ENCODE measurements around the gene OR4Q2. TPM values are rescaled to one million over a fixed set of nuclear protein-coding genes. Genes with fewer than 3 reads are reported as not detected.
"Not testable (repeated sequence)": the region's sequence is repeated elsewhere in the genome, so short reads cannot be mapped to it uniquely, and the experiment has no call there.

The OR4Q2 gene
- not detected for total RNA-seq
- polyA plus RNA-seq (ENCODE audit: insufficient read depth, low read depth, low replicate concordance), result not detected
- long read RNA-seq, donor 1, result 0 reads
- long read RNA-seq, donor 2, result 0 reads

- no peak for TF ChIP-seq POLR2A (IDR thresholded peaks at IDR 0.05)
- TF ChIP-seq, protein P1, sequence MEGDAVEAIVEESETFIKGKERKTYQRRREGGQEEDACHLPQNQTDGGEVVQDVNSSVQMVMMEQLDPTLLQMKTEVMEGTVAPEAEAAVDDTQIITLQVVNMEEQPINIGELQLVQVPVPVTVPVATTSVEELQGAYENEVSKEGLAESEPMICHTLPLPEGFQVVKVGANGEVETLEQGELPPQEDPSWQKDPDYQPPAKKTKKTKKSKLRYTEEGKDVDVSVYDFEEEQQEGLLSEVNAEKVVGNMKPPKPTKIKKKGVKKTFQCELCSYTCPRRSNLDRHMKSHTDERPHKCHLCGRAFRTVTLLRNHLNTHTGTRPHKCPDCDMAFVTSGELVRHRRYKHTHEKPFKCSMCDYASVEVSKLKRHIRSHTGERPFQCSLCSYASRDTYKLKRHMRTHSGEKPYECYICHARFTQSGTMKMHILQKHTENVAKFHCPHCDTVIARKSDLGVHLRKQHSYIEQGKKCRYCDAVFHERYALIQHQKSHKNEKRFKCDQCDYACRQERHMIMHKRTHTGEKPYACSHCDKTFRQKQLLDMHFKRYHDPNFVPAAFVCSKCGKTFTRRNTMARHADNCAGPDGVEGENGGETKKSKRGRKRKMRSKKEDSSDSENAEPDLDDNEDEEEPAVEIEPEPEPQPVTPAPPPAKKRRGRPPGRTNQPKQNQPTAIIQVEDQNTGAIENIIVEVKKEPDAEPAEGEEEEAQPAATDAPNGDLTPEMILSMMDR (IDR thresholded peaks at IDR 0.05), result no peak
- intact Hi-C loops (cut with DNase I; ENCODE audit: low total_unique reads), result no loop called here
Measured at GRCh38 chr14:20001863-20002262, at the start of gene OR4Q2. Gene OR4Q2, plus strand, starts transcription at chr14:20002163.

DNA sequence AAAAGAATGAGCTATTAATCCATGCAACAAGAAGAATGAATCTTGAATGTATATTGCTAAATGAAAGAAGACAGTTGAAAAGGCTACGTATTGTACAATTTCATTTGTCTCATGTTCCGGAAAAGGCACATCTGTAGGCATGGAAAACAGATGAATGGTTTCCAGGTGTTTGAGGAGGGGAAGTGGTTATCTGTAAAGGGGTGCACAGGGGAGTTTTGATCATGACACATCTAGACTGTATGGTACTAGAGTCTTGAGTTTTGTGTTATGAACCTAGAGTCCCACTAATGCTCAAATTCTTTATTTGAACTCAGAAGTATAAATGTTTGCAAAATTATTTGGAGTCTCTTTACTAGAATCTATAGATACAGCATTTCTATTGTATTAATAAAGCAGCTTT, 32.2 kb upstream of the OR4Q2 start:
- H3K36me3 ChIP-seq (ENCODE audit: low read depth, missing control alignments); H3K4me3 ChIP-seq; H3K27ac ChIP-seq; intact Hi-C loops (cut with DNase I; ENCODE audit: low total_unique reads); H3K9me3 ChIP-seq; H3K27me3 ChIP-seq; DNase-seq; H3K4me1 ChIP-seq: not testable (repeated sequence)
- WGBS, 2 donors, result 43 to 71% methylated on average over 2 of the region's 2 CpGs

More at GRCh38 chr14:20001863-20002262, at the start of gene OR4Q2:
- no peak within 1 kb of the TSS for H3K27ac ChIP-seq
- no peaks in the 10 kb centered on the region for H3K9me3 ChIP-seq
- no peak for DNase-seq
- no peaks in the 10 kb centered on the region for H3K27me3 ChIP-seq
- no peaks in the 10 kb centered on the region for H3K36me3 ChIP-seq (ENCODE audit: low read depth, missing control alignments)
- no peaks in the 10 kb centered on the region for H3K4me1 ChIP-seq
- no peak within 1 kb of the TSS for H3K4me3 ChIP-seq

DNA sequence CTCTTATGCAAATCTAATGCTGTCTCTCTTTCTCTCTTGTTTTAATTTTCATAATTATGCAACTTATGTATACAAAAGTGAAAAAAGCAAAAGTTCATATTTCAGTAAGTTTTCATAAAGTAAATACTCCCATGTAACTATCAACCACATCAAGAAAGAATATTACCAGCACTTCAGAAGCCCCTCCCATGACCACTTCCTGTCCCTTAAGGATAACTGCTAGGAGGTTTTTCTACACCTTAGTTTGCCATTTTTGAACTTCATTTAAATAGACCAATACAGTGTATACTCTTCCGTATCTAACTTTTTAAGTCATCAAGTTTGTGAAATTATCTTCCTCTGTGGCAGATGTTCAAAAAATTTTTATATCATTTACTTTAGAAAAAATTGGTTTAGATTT, 27.1 kb upstream of the OR4Q2 start:
- DNase-seq, result no peak
- H3K27me3 ChIP-seq, result no peaks in the 10 kb centered on the region
- WGBS, 2 donors, result 69 to 77% methylated on average over 1 of the region's 1 CpG
- H3K9me3 ChIP-seq, result no peaks in the 10 kb centered on the region
- H3K36me3 ChIP-seq (ENCODE audit: low read depth, missing control alignments), result no peaks in the 10 kb centered on the region
- no peak overlapping the region for H3K4me3 ChIP-seq
- TF ChIP-seq, protein P1 (IDR thresholded peaks at IDR 0.05), result no peak
- TF ChIP-seq POLR2A (IDR thresholded peaks at IDR 0.05), result no peak
- H3K4me1 ChIP-seq, result no peaks in the 10 kb centered on the region
- intact Hi-C loops (cut with DNase I; ENCODE audit: low total_unique reads), result no loop called here
- H3K27ac ChIP-seq, result no peak overlapping the region

- no peak for DNase-seq
- no peak within 1 kb of the TSS for H3K27ac ChIP-seq
- H3K4me3 ChIP-seq, result no peak within 1 kb of the TSS
- TF ChIP-seq, protein P1 (IDR thresholded peaks at IDR 0.05), result no peak
- no peak for TF ChIP-seq POLR2A (IDR thresholded peaks at IDR 0.05)
- H3K27me3 ChIP-seq, result no peaks in the 10 kb centered on the region
- H3K9me3 ChIP-seq, result no peaks in the 10 kb centered on the region
- WGBS, 2 donors, result 87 to 95% methylated on average over 3 of the region's 3 CpGs
- no peaks in the 10 kb centered on the region for H3K36me3 ChIP-seq (ENCODE audit: low read depth, missing control alignments)
- no peaks in the 10 kb centered on the region for H3K4me1 ChIP-seq
- intact Hi-C loops (cut with DNase I; ENCODE audit: low total_unique reads), result no loop called here
Measured at GRCh38 chr14:19975291-19975690, 26.7 kb upstream of the OR4Q2 start, which contains the start of gene OR4K15. Gene OR4K15, plus strand, starts transcription at chr14:19975591. Its CDS starts 0 bp downstream, at chr14:19975591.

DNA sequence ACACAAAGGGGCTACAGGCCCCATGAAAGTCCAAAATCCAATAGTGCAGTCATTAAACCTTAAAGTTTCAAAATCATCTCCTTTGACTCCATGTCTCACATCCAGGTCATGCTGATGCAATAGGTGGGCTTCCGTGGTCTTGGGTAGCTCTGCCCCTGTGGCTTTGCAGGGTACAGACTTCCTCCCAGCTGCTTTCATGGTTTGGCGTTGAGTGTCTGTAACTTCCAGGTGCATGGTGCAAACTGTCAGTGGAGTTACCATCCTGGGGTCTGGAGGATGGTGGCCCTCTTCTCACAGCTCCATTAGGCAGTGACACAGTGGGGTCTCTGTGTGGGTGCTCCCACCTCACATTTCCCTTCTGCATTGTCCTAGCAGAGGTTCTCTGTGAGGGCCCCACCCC, 8.5 kb upstream of the OR4Q2 start:
- no peak for DNase-seq
- Histone ChIP-seq H3K4me1 (no peaks in the 10 kb centered on the region), H3K4me3 (no peak overlapping the region), H3K9me3 (no peaks in the 10 kb centered on the region), H3K27me3 (no peaks in the 10 kb centered on the region), H3K27ac (no peak overlapping the region), H3K36me3 (ENCODE audit: low read depth, missing control alignments) (no peaks in the 10 kb centered on the region)
- WGBS, 2 donors, result 69 to 70% methylated on average over 2 of the region's 2 CpGs
- TF ChIP-seq, protein P1 (IDR thresholded peaks at IDR 0.05), result no peak
- no peak for TF ChIP-seq POLR2A (IDR thresholded peaks at IDR 0.05)
- intact Hi-C loops (cut with DNase I; ENCODE audit: low total_unique reads), result loop anchor here (10.0 kb wide), 1 partner anchor 59 kb away; the partner anchor contains the start of gene OR4K1

Data from testis (tissue), 5 donors.